HCT116 (cell line): Measurements from ENCODE around the gene CFAP97D2.

Source experiments
- CEBPB ChIP-seq: IDR thresholded peaks from 2 replicates; pipeline ENCODE4 v1.6.1; 2012; ENCODE audit warnings: low read depth
- EGR1 ChIP-seq: IDR thresholded peaks from 2 replicates; pipeline ENCODE4 v1.6.1; 2012; ENCODE audit warnings: low read depth
- EZH2 ChIP-seq: fragments of 200-600 bp; sonication (generic); IDR thresholded peaks from 2 replicates; pipeline ENCODE4 v1.6.1; 2017; ENCODE audit warnings: antibody characterized with exemption, mixed run types
- EZH2phosphoT487 ChIP-seq: fragments of 200-600 bp; IDR thresholded peaks from 2 replicates; pipeline ENCODE4 v1.6.1; 2018; ENCODE audit warnings: antibody characterized with exemption, borderline replicate concordance
- FOSL1 ChIP-seq: IDR thresholded peaks from 2 replicates; pipeline ENCODE4 v1.6.1; 2012; ENCODE audit warnings: low read depth
- JUND ChIP-seq: IDR thresholded peaks from 2 replicates; pipeline ENCODE4 v1.6.1; 2012
- POLR2A ChIP-seq: IDR thresholded peaks from 2 replicates; pipeline ENCODE4 v1.7.0; 2011; ENCODE audit warnings: borderline replicate concordance; ENCODE audit not compliant: insufficient read depth, insufficient read length; ENCODE audit errors: extremely low read depth
- POLR2AphosphoS5 ChIP-seq: IDR thresholded peaks from 2 replicates; pipeline ENCODE4 v1.6.1; 2011; ENCODE audit warnings: mild to moderate bottlenecking, low read depth, low read length, moderate library complexity
- SP1 ChIP-seq: IDR thresholded peaks from 2 replicates; pipeline ENCODE4 v1.6.1; 2012; ENCODE audit warnings: low read depth
- TCF7L2 ChIP-seq: IDR thresholded peaks from 2 replicates; pipeline ENCODE4 v1.7.0; 2011; ENCODE audit warnings: borderline replicate concordance, inconsistent platforms; ENCODE audit not compliant: insufficient read depth, insufficient read length; ENCODE audit errors: extremely low read depth
- YY1 ChIP-seq: IDR thresholded peaks from 2 replicates; pipeline ENCODE4 v1.6.1; 2011; ENCODE audit warnings: low read length, low read depth, moderate library complexity, mild to moderate bottlenecking; ENCODE audit not compliant: insufficient replicate concordance; ENCODE audit errors: extremely low read depth
- TF ChIP-seq, protein P1 (sequence below), 3 experiments: fragments of 200-600 bp in 1 of 3; sonication (generic) in 1 of 3; IDR thresholded peaks in 2 of 3; conservative IDR thresholded peaks in 1 of 3; 2 replicates each; pipeline ENCODE4 v1.5.1; 2012 to 2017; ENCODE audit warnings: low read depth in 2 of 3, low read length in 2 of 3, antibody characterized with exemption in 1 of 3, borderline replicate concordance in 1 of 3, control low read depth in 1 of 3, mild to moderate bottlenecking in 1 of 3, mixed read lengths in 1 of 3, mixed run types in 1 of 3, moderate library complexity in 1 of 3; ENCODE audit not compliant: insufficient read depth in 1 of 3
- TF ChIP-seq, protein P2 (sequence below): IDR thresholded peaks from 2 replicates; pipeline ENCODE4 v1.6.1; 2012; ENCODE audit warnings: low read depth
- TF ChIP-seq, protein P3 (sequence below): IDR thresholded peaks from 2 replicates; pipeline ENCODE4 v1.6.1; 2011; ENCODE audit warnings: mild to moderate bottlenecking, low read length, moderate library complexity; ENCODE audit not compliant: insufficient replicate concordance; ENCODE audit errors: extremely low read depth

DNA sequence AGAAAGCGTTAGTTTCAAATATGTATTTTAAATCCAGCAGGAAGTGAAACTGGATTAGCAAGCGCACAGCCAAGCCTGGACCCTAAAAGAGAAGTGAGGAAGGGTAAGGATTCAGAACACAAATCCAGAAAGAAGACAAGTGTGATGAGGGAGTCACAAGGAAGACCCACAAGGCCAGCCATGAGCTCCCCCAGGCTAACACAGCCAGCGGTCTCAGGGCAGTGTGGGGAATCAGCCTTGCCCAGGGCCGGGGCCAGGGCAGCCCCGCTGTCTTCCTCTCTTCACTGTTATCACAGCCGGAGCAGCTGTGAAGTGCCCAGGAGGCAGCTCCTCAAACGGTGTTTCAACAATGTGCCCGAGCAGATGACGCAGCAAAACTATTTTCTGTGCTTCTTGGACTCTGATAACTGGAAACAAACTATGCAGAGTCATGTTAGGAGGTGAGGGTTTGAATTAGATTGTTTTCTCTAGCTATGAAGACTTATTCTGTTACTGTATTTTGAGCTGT lies 43.5 kb downstream of the CFAP97D2 start:
- no peak for TF ChIP-seq EZH2phosphoT487
- TF ChIP-seq EZH2 = no peak
- TF ChIP-seq, protein P1, sequence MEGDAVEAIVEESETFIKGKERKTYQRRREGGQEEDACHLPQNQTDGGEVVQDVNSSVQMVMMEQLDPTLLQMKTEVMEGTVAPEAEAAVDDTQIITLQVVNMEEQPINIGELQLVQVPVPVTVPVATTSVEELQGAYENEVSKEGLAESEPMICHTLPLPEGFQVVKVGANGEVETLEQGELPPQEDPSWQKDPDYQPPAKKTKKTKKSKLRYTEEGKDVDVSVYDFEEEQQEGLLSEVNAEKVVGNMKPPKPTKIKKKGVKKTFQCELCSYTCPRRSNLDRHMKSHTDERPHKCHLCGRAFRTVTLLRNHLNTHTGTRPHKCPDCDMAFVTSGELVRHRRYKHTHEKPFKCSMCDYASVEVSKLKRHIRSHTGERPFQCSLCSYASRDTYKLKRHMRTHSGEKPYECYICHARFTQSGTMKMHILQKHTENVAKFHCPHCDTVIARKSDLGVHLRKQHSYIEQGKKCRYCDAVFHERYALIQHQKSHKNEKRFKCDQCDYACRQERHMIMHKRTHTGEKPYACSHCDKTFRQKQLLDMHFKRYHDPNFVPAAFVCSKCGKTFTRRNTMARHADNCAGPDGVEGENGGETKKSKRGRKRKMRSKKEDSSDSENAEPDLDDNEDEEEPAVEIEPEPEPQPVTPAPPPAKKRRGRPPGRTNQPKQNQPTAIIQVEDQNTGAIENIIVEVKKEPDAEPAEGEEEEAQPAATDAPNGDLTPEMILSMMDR (IDR thresholded peaks at IDR 0.05 in 2 of 3, conservative IDR thresholded peaks at IDR 0.05 in 1 of 3; ENCODE audit: borderline replicate concordance in 1 of 3, insufficient read depth in 1 of 3, low read depth in 2 of 3, low read length in 2 of 3) = no peak
- TF ChIP-seq, protein P2, sequence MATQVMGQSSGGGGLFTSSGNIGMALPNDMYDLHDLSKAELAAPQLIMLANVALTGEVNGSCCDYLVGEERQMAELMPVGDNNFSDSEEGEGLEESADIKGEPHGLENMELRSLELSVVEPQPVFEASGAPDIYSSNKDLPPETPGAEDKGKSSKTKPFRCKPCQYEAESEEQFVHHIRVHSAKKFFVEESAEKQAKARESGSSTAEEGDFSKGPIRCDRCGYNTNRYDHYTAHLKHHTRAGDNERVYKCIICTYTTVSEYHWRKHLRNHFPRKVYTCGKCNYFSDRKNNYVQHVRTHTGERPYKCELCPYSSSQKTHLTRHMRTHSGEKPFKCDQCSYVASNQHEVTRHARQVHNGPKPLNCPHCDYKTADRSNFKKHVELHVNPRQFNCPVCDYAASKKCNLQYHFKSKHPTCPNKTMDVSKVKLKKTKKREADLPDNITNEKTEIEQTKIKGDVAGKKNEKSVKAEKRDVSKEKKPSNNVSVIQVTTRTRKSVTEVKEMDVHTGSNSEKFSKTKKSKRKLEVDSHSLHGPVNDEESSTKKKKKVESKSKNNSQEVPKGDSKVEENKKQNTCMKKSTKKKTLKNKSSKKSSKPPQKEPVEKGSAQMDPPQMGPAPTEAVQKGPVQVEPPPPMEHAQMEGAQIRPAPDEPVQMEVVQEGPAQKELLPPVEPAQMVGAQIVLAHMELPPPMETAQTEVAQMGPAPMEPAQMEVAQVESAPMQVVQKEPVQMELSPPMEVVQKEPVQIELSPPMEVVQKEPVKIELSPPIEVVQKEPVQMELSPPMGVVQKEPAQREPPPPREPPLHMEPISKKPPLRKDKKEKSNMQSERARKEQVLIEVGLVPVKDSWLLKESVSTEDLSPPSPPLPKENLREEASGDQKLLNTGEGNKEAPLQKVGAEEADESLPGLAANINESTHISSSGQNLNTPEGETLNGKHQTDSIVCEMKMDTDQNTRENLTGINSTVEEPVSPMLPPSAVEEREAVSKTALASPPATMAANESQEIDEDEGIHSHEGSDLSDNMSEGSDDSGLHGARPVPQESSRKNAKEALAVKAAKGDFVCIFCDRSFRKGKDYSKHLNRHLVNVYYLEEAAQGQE = no peak
- no peak for TF ChIP-seq CEBPB
- TF ChIP-seq SP1 = no peak
- no peak for TF ChIP-seq JUND
- TF ChIP-seq EGR1 = no peak
- no peak for TF ChIP-seq POLR2A
- TF ChIP-seq, protein P3, sequence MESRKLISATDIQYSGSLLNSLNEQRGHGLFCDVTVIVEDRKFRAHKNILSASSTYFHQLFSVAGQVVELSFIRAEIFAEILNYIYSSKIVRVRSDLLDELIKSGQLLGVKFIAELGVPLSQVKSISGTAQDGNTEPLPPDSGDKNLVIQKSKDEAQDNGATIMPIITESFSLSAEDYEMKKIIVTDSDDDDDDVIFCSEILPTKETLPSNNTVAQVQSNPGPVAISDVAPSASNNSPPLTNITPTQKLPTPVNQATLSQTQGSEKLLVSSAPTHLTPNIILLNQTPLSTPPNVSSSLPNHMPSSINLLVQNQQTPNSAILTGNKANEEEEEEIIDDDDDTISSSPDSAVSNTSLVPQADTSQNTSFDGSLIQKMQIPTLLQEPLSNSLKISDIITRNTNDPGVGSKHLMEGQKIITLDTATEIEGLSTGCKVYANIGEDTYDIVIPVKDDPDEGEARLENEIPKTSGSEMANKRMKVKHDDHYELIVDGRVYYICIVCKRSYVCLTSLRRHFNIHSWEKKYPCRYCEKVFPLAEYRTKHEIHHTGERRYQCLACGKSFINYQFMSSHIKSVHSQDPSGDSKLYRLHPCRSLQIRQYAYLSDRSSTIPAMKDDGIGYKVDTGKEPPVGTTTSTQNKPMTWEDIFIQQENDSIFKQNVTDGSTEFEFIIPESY = no peak
- TF ChIP-seq YY1 = no peak
- TF ChIP-seq TCF7L2 = no peak
- no peak for TF ChIP-seq FOSL1
- TF ChIP-seq POLR2AphosphoS5 = no peak
